ENCODE data around the gene MAB21L1. TPM values are rescaled to one million over a fixed set of nuclear protein-coding genes. Genes with fewer than 3 reads are reported as not detected.

The MAB21L1 gene
- total RNA-seq, 1 experiment from 2014 or later: not detected

- ATAC-seq (no peak), DNase-seq (ENCODE audit: low read depth, low spot score) (no peak)
- Histone ChIP-seq H3K4me2 (ENCODE audit: low read length) (no peak overlapping the region), H3K4me1 (ENCODE audit: control insufficient read depth in 1 of 2, insufficient read depth in 2 of 2, low read length in 2 of 2) (no peaks in the 10 kb centered on the region), H3K9me2 (ENCODE audit: insufficient read depth) (no peaks in the 10 kb centered on the region), H3K4me3 (replicated peaks in 1 of 2; ENCODE audit: low read depth in 1 of 2, low read length in 2 of 2) (no peak overlapping the region), H3K27me3 (ENCODE audit: insufficient read depth, low read length) (no peaks in the 10 kb centered on the region), H3K36me3 (ENCODE audit: control insufficient read depth in 1 of 2, insufficient read depth in 2 of 2, low read length in 2 of 2) (no peaks in the 10 kb centered on the region), H4K20me1 (ENCODE audit: insufficient read depth) (no peaks in the 10 kb centered on the region), H3K9ac (ENCODE audit: low read length) (no peak overlapping the region), H3K27ac (ENCODE audit: low read depth, low read length) (no peak overlapping the region), H2AFZ (ENCODE audit: low read depth, low read length, poor library complexity, severe bottlenecking) (no peak overlapping the region), H3K9me3 (ENCODE audit: control insufficient read depth in 1 of 2, insufficient read depth in 1 of 2, low read depth in 1 of 2, low read length in 2 of 2) (no peaks in the 10 kb centered on the region), H3K79me2 (ENCODE audit: insufficient read depth, low read length) (no peaks in the 10 kb centered on the region)
- RAD21 ChIA-PET (ENCODE audit: low non-redundant PET in 1 of 2, low total read pairs in 2 of 2, uncharacterized antibody in 2 of 2, unreplicated experiment in 2 of 2): no interaction called here
- no TSS peak for BruUV-seq (replicated peaks)
- POLR2A ChIA-PET: no interaction called here
- TF ChIP-seq TCF7L2 (IDR thresholded peaks at IDR 0.05; ENCODE audit: borderline replicate concordance, extremely low read depth, insufficient read depth, insufficient read length) (no peak), CTCF (IDR thresholded peaks at IDR 0.05 in 2 of 3, conservative IDR thresholded peaks at IDR 0.05 in 1 of 3; ENCODE audit: borderline replicate concordance in 1 of 3, insufficient read depth in 1 of 3, low read depth in 2 of 3, low read length in 2 of 3) (no peak), SRF (IDR thresholded peaks at IDR 0.05; ENCODE audit: low read depth) (no peak), JUND (IDR thresholded peaks at IDR 0.05) (no peak), RAD21 (IDR thresholded peaks at IDR 0.05; ENCODE audit: low read depth) (no peak), POLR2AphosphoS5 (IDR thresholded peaks at IDR 0.05; ENCODE audit: low read depth, low read length) (no peak), POLR2A (IDR thresholded peaks at IDR 0.05; ENCODE audit: borderline replicate concordance, extremely low read depth, insufficient read depth, insufficient read length) (no peak), ZBTB33 (IDR thresholded peaks at IDR 0.05; ENCODE audit: extremely low read depth, insufficient replicate concordance, low read length) (no peak), EZH2 (IDR thresholded peaks at IDR 0.05) (no peak), SIN3A (IDR thresholded peaks at IDR 0.05; ENCODE audit: low read depth) (no peak), EZH2phosphoT487 (IDR thresholded peaks at IDR 0.05; ENCODE audit: borderline replicate concordance) (no peak), ZFX (IDR thresholded peaks at IDR 0.05) (no peak), REST (IDR thresholded peaks at IDR 0.05; ENCODE audit: low read depth) (no peak), ELF1 (IDR thresholded peaks at IDR 0.05; ENCODE audit: borderline replicate concordance, low read depth) (no peak), ATF3 (IDR thresholded peaks at IDR 0.05) (no peak), EGR1 (IDR thresholded peaks at IDR 0.05; ENCODE audit: low read depth) (no peak)
- CTCF ChIA-PET: no interaction called here
- intact Hi-C loops (cut with micrococcal nuclease): no loop called here
Observed at GRCh38 chr13:35512271-35512920, 35.9 kb upstream of the MAB21L1 start.
